ENCODE measurements around the gene ATIC.

- no peak for TF ChIP-seq CREB5 (CRISPR knock-in tag; IDR thresholded peaks at IDR 0.05; ENCODE audit: low read depth)
- no peak for TF ChIP-seq ZNF70 (CRISPR knock-in tag; IDR thresholded peaks at IDR 0.05)
- TF ChIP-seq, protein P1, sequence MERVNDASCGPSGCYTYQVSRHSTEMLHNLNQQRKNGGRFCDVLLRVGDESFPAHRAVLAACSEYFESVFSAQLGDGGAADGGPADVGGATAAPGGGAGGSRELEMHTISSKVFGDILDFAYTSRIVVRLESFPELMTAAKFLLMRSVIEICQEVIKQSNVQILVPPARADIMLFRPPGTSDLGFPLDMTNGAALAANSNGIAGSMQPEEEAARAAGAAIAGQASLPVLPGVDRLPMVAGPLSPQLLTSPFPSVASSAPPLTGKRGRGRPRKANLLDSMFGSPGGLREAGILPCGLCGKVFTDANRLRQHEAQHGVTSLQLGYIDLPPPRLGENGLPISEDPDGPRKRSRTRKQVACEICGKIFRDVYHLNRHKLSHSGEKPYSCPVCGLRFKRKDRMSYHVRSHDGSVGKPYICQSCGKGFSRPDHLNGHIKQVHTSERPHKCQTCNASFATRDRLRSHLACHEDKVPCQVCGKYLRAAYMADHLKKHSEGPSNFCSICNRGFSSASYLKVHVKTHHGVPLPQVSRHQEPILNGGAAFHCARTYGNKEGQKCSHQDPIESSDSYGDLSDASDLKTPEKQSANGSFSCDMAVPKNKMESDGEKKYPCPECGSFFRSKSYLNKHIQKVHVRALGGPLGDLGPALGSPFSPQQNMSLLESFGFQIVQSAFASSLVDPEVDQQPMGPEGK (CRISPR knock-in tag; IDR thresholded peaks at IDR 0.05; ENCODE audit: borderline replicate concordance): no peak
- no peak for TF ChIP-seq TOX (CRISPR knock-in tag; IDR thresholded peaks at IDR 0.05; ENCODE audit: borderline replicate concordance)
- no peak for TF ChIP-seq ZC3H10 (CRISPR knock-in tag; IDR thresholded peaks at IDR 0.05)
- TF ChIP-seq, protein P2, sequence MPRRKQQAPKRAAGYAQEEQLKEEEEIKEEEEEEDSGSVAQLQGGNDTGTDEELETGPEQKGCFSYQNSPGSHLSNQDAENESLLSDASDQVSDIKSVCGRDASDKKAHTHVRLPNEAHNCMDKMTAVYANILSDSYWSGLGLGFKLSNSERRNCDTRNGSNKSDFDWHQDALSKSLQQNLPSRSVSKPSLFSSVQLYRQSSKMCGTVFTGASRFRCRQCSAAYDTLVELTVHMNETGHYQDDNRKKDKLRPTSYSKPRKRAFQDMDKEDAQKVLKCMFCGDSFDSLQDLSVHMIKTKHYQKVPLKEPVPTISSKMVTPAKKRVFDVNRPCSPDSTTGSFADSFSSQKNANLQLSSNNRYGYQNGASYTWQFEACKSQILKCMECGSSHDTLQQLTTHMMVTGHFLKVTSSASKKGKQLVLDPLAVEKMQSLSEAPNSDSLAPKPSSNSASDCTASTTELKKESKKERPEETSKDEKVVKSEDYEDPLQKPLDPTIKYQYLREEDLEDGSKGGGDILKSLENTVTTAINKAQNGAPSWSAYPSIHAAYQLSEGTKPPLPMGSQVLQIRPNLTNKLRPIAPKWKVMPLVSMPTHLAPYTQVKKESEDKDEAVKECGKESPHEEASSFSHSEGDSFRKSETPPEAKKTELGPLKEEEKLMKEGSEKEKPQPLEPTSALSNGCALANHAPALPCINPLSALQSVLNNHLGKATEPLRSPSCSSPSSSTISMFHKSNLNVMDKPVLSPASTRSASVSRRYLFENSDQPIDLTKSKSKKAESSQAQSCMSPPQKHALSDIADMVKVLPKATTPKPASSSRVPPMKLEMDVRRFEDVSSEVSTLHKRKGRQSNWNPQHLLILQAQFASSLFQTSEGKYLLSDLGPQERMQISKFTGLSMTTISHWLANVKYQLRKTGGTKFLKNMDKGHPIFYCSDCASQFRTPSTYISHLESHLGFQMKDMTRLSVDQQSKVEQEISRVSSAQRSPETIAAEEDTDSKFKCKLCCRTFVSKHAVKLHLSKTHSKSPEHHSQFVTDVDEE (CRISPR knock-in tag; IDR thresholded peaks at IDR 0.05): no peak
- no peak for TF ChIP-seq ZFP30 (CRISPR knock-in tag; IDR thresholded peaks at IDR 0.05)
- TF ChIP-seq CSDC2 (CRISPR knock-in tag; IDR thresholded peaks at IDR 0.05): no peak
- TF ChIP-seq RARB (CRISPR knock-in tag; IDR thresholded peaks at IDR 0.05): no peak
- TF ChIP-seq, protein P3, sequence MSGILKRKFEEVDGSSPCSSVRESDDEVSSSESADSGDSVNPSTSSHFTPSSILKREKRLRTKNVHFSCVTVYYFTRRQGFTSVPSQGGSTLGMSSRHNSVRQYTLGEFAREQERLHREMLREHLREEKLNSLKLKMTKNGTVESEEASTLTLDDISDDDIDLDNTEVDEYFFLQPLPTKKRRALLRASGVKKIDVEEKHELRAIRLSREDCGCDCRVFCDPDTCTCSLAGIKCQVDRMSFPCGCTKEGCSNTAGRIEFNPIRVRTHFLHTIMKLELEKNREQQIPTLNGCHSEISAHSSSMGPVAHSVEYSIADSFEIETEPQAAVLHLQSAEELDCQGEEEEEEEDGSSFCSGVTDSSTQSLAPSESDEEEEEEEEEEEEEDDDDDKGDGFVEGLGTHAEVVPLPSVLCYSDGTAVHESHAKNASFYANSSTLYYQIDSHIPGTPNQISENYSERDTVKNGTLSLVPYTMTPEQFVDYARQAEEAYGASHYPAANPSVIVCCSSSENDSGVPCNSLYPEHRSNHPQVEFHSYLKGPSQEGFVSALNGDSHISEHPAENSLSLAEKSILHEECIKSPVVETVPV (CRISPR knock-in tag; IDR thresholded peaks at IDR 0.05): no peak
Measured at GRCh38 chr2:215390550-215390913, 78.7 kb downstream of the ATIC start.

All from SK-N-SH treated with all-trans-retinoic acid at 6 μM for 48 hours (cell line).